Ascending aorta (tissue), 1 donor: ENCODE results near the gene AQR. TPM values are rescaled to one million over a fixed set of nuclear protein-coding genes. Genes with fewer than 3 reads are reported as not detected.

Experiments used
- total RNA-seq: library from RNA; depleted of rRNA; stranded (reverse); fragments of >200 nt; gene quantifications from one replicate; pipeline ENCODE4 v1.1.0, GENCODE V29; 2016

The AQR gene
- total RNA-seq, 1 donor from 2014 or later, result 17.5 TPM

Other genes starting within 250 kb of the AQR start
- not detected for gene GJD2, start 214.7 kb downstream of the AQR start, total RNA-seq
- gene ACTC1, start 174.2 kb downstream of the AQR start, total RNA-seq, result 30.2 TPM
- gene ZNF770, start 18.5 kb upstream of the AQR start, total RNA-seq, result 87.7 TPM
- not detected for gene NANOGP8, start 115.6 kb upstream of the AQR start, total RNA-seq